Activated CD4-positive, alpha-beta T cell treated with anti-CD3 and anti-CD28 coated beads, Interleukin-2, amount 10 ng/mL, durations not matched to agents 24 days and 14 days (primary cell): Measurements from ENCODE around the gene RALGDS. TPM values are rescaled to one million over a fixed set of nuclear protein-coding genes. Genes with fewer than 3 reads are reported as not detected.
"Not testable (repeated sequence)": the region's sequence is repeated elsewhere in the genome, so short reads cannot be mapped to it uniquely, and the experiment has no call there.

Source experiments
- DNase-seq: peaks from one replicate; pipeline ENCODE4 v3.0.0; 2022
- H3K27ac Mint-ChIP-seq: one replicate; pipeline ENCODE4 v1.8.0; 2022; ENCODE audit warnings: mild to moderate bottlenecking, mixed read lengths
- H3K27me3 Mint-ChIP-seq: one replicate; pipeline ENCODE4 v1.8.0; 2022; ENCODE audit warnings: mixed read lengths
- H3K36me3 Mint-ChIP-seq: one replicate; pipeline ENCODE4 v1.8.0; 2022; ENCODE audit warnings: low read depth, mild to moderate bottlenecking, mixed read lengths
- H3K4me1 Mint-ChIP-seq: one replicate; pipeline ENCODE4 v1.8.0; 2021; ENCODE audit warnings: mixed read lengths
- H3K4me3 Mint-ChIP-seq: one replicate; pipeline ENCODE4 v1.8.0; 2022; ENCODE audit warnings: mild to moderate bottlenecking, moderate library complexity, mixed read lengths
- H3K9me3 Mint-ChIP-seq: one replicate; pipeline ENCODE4 v1.8.0; 2021; ENCODE audit warnings: mixed read lengths
- intact Hi-C: fragments of 100-400 bp; cut with micrococcal nuclease; formaldehyde crosslinking; loops from one replicate; pipeline ENCODE4 v1.15.1; 2023
- total RNA-seq: library from RNA; stranded (reverse); gene quantifications from 2 replicates; pipeline ENCODE4 v1.2.3, GENCODE V29; 2022

RALGDS gene
- total RNA-seq, 1 donor from 2014 or later = 93.0 TPM

DNA sequence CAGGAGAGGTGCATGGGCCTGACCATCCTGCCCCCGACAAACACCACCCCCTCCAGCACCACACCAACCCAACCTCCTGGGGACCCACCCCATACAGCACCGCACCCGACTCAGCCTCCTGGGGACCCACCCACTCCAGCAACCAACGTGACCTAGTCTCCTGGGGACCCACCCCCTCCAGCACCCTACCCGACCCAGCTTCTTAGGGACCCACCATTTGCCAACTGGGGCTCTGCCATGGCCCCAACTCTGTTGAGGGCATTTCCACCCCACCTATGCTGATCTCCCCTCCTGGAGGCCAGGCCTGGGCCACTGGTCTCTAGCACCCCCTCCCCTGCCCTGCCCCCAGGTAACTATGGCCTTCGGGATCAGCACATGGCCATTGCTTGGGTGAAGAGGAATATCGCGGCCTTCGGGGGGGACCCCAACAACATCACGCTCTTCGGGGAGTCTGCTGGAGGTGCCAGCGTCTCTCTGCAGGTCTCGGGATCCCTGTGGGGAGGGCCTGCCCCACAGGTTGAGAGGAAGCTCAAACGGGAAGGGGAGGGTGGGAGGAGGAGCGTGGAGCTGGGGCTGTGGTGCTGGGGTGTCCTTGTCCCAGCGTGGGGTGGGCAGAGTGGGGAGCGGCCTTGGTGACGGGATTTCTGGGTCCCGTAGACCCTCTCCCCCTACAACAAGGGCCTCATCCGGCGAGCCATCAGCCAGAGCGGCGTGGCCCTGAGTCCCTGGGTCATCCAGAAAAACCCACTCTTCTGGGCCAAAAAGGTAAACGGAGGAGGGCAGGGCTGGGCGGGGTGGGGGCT is 54.7 kb downstream of the RALGDS start:
- no peaks in the 10 kb centered on the region for H3K27me3 Mint-ChIP-seq
- H3K27ac Mint-ChIP-seq = no peak overlapping the region
- H3K9me3 Mint-ChIP-seq = no peaks in the 10 kb centered on the region
- peaks cover 2% of the 10 kb centered on the region for H3K4me1 Mint-ChIP-seq
- DNase-seq = no peak
- no peak overlapping the region for H3K4me3 Mint-ChIP-seq
- intact Hi-C loops = no loop called here
- no peaks in the 10 kb centered on the region for H3K36me3 Mint-ChIP-seq

GRCh38 chr9:133065070-133065388 is 56.0 kb downstream of the RALGDS start:
- Mint-ChIP-seq H3K27ac (no peak overlapping the region), H3K9me3 (no peaks in the 10 kb centered on the region), H3K36me3 (no peaks in the 10 kb centered on the region), H3K4me1 (peaks cover 8% of the 10 kb centered on the region), H3K4me3 (no peak overlapping the region), H3K27me3 (no peaks in the 10 kb centered on the region)
- intact Hi-C loops = no loop called here
- no peak for DNase-seq

GRCh38 chr9:133064241-133065069 is 56.6 kb downstream of the RALGDS start:
- peaks cover 13% of the 10 kb centered on the region for H3K4me1 Mint-ChIP-seq
- H3K4me3 Mint-ChIP-seq = no peak overlapping the region
- no peak for DNase-seq
- intact Hi-C loops = no loop called here
- no peaks in the 10 kb centered on the region for H3K27me3 Mint-ChIP-seq
- no peaks in the 10 kb centered on the region for H3K36me3 Mint-ChIP-seq
- H3K9me3 Mint-ChIP-seq = no peaks in the 10 kb centered on the region
- no peak overlapping the region for H3K27ac Mint-ChIP-seq

- peaks cover 21% of the 10 kb centered on the region for H3K4me1 Mint-ChIP-seq
- intact Hi-C loops = no loop called here
- H3K27ac Mint-ChIP-seq = no peak overlapping the region
- DNase-seq = no peak
- no peak overlapping the region for H3K4me3 Mint-ChIP-seq
- H3K9me3 Mint-ChIP-seq = no peaks in the 10 kb centered on the region
- peaks cover 2% of the 10 kb centered on the region for H3K36me3 Mint-ChIP-seq
- H3K27me3 Mint-ChIP-seq = no peaks in the 10 kb centered on the region
These were observed 57.4 kb downstream of the RALGDS start for GRCh38 chr9:133063500-133064231.

DNA sequence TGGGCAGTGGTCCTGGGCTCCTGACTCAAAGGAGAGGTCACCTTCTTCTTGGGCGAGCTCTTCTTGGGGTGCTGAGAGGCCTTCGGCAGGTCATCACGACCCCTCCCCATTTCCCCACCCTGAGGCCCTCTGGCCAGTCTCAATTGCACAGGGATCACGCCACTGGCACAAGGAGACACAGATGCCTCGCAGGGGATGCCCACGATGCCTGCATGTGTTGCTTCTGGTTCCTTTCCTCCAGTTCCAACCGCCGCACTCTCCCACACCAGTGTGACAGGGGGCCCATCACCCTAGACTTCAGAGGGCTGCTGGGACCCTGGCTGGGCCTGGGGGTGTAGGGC is 57.9 kb downstream of the RALGDS start:
- Mint-ChIP-seq H3K27me3 (no peaks in the 10 kb centered on the region), H3K9me3 (no peaks in the 10 kb centered on the region), H3K36me3 (peaks cover 3% of the 10 kb centered on the region), H3K4me3 (no peak overlapping the region), H3K27ac (no peak overlapping the region), H3K4me1 (peaks cover 26% of the 10 kb centered on the region)
- intact Hi-C loops = no loop called here
- no peak for DNase-seq

DNA sequence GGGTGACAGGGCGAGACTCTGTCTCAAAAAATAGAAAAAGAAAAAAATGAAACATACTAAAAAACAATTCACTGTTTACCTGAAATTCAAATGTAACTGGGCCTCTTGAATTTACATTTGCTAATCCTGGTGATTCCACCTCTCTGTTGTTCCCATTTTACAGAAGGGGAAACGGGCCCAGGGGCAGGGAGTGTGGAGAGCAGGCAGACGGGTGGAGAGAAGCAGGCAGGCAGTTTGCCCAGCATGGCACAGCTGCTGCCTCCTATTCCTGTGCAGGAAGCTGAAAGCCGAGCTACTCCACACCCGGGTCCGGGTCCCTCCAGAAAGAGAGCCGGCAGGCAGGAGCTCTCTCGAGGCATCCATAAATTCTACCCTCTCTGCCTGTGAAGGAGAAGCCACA is 58.5 kb downstream of the RALGDS start:
- peaks cover 29% of the 10 kb centered on the region for H3K4me1 Mint-ChIP-seq
- H3K9me3 Mint-ChIP-seq, DNase-seq, H3K27ac Mint-ChIP-seq, H3K27me3 Mint-ChIP-seq, H3K4me3 Mint-ChIP-seq, intact Hi-C loops, H3K36me3 Mint-ChIP-seq: not testable (repeated sequence)

GRCh38 chr9:133061764-133062145 is 59.3 kb downstream of the RALGDS start, which contains the start of gene CEL:
Gene CEL (plus strand): TSS chr9:133061981. CDS start chr9:133062003, 22 bp downstream.
- Mint-ChIP-seq H3K27ac (peak within 1 kb of the TSS; percentile 62), H3K4me1 (peaks cover 34% of the 10 kb centered on the region), H3K4me3 (peak within 1 kb of the TSS; percentile 37)
- H3K27me3 Mint-ChIP-seq, H3K9me3 Mint-ChIP-seq, DNase-seq, intact Hi-C loops, H3K36me3 Mint-ChIP-seq: not testable (repeated sequence)

DNA sequence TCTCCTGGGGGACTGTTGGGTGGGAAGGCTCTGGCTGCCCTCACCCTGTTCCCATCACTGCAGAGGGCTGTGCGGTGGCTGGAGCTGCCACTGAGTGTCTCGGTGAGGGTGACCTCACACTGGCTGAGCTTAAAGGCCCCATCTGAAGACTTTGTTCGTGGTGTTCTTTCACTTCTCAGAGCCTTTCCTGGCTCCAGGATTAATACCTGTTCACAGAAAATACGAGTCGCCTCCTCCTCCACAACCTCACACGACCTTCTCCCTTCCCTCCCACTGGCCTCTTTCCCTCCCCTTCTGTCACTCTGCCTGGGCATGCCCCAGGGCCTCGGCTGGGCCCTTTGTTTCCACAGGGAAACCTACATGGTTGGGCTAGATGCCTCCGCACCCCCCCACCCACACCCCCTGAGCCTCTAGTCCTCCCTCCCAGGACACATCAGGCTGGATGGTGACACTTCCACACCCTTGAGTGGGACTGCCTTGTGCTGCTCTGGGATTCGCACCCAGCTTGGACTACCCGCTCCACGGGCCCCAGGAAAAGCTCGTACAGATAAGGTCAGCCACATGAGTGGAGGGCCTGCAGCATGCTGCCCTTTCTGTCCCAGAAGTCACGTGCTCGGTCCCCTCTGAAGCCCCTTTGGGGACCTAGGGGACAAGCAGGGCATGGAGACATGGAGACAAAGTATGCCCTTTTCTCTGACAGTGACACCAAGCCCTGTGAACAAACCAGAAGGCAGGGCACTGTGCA is 59.8 kb downstream of the RALGDS start:
- intact Hi-C loops, H3K27me3 Mint-ChIP-seq, H3K9me3 Mint-ChIP-seq, DNase-seq, H3K36me3 Mint-ChIP-seq: not testable (repeated sequence)
- Mint-ChIP-seq H3K27ac (peak overlapping the region; percentile 62), H3K4me3 (peak overlapping the region; percentile 37), H3K4me1 (peaks cover 39% of the 10 kb centered on the region)

DNA sequence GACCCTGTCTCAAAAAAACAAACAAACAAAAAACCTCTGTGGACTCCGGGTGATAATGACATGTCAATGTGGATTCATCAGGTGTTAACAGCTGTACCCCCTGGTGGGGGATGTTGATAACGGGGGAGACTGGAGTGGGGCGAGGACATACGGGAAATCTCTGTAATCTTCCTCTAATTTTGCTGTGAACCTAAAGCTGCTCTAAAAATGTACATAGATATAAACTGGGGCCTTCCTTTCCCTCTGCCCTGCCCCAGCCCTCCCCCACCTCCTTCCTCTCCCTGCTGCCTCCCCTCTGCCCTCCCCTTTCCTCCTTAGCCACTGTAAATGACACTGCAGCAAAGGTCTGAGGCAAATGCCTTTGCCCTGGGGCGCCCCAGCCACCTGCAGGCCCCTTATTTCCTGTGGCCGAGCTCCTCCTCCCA is 60.6 kb downstream of the RALGDS start:
- Mint-ChIP-seq H3K4me3 (peak overlapping the region; percentile 70), H3K9me3 (no peaks in the 10 kb centered on the region), H3K4me1 (peaks cover 43% of the 10 kb centered on the region), H3K27ac (peak overlapping the region; percentile 87), H3K36me3 (peaks cover 16% of the 10 kb centered on the region), H3K27me3 (no peaks in the 10 kb centered on the region)
- DNase-seq = peak; percentile 69
- intact Hi-C loops = no loop called here

GRCh38 chr9:133059623-133060022 is 61.4 kb downstream of the RALGDS start:
- DNase-seq = peak; percentile 68
- H3K27me3 Mint-ChIP-seq = no peaks in the 10 kb centered on the region
- no peaks in the 10 kb centered on the region for H3K9me3 Mint-ChIP-seq
- peaks cover 43% of the 10 kb centered on the region for H3K4me1 Mint-ChIP-seq
- peak overlapping the region; percentile 34 for H3K4me3 Mint-ChIP-seq
- peak overlapping the region; percentile 87 for H3K27ac Mint-ChIP-seq
- intact Hi-C loops = no loop called here
- H3K36me3 Mint-ChIP-seq = peaks cover 18% of the 10 kb centered on the region

DNA sequence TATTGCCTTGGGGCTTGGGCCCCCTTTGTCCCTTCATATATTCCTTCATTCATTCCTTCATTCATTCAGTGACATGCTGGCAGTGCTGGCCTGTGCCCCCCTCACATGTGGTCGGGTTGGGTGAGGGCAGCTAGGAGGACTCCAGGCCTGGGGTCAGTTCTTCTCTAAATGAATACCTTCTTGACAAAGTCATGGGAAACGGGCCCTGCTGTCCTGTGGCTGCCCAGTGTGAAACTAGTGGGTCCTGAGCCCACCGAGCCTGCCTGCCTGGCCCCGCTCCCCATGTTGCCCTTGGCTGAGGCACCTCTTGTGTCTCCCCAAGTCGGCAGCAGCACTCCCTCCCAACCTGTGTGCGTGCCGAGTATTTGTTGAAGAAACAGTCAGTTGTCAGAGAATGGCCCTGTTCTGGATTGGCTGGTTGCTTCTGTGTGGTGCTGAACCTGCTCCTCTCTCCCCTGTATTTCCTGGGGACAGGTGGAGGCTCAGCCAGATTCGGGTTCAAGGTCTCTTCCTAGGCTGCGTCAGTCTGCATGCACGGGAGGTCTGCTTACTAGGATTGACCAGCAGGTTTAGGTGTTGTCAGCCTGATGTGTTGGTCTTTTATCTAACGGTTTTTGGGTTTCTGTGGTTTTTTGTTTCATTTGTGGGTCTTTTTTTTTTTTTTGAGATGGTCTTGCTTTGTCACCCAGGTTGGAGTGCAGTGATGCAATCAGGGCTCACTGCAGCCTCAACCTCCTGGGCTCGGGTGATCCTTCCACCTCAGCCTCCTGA is 62.3 kb downstream of the RALGDS start:
- intact Hi-C loops = no loop called here
- H3K36me3 Mint-ChIP-seq = peaks cover 24% of the 10 kb centered on the region
- H3K27ac Mint-ChIP-seq = peak overlapping the region; percentile 87
- H3K4me1 Mint-ChIP-seq = peaks cover 43% of the 10 kb centered on the region
- H3K9me3 Mint-ChIP-seq = no peaks in the 10 kb centered on the region
- peak; percentile 72 for DNase-seq
- no peaks in the 10 kb centered on the region for H3K27me3 Mint-ChIP-seq
- peak overlapping the region; percentile 24 for H3K4me3 Mint-ChIP-seq

GRCh38 chr9:133058071-133058470 is 63.0 kb downstream of the RALGDS start:
- intact Hi-C loops = no loop called here
- H3K36me3 Mint-ChIP-seq = peaks cover 26% of the 10 kb centered on the region

DNA sequence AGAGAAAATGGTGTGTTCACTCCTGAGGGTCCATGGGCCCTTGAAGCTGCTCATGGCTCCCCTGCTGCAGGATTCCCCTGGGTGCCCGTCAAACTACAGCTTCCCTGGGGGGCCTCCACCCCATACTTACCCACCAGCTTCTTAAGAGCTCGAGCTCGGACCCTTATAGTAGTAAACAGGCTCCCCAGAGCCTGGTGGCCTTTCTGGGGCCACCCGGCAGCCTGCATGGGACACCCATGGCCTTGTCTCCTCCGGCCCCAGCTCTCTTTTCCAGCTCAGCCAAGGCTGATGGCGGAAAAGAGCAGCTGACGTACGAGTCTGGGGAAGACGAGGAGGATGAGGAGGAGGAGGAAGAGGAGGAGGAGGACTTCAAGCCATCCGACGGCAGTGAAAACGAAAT is 63.5 kb downstream of the RALGDS start:
- H3K27ac Mint-ChIP-seq = peak overlapping the region; percentile 87
- no peaks in the 10 kb centered on the region for H3K27me3 Mint-ChIP-seq
- H3K36me3 Mint-ChIP-seq = peaks cover 29% of the 10 kb centered on the region
- H3K4me1 Mint-ChIP-seq = peaks cover 42% of the 10 kb centered on the region
- no peaks in the 10 kb centered on the region for H3K9me3 Mint-ChIP-seq
- no peak for DNase-seq
- no peak overlapping the region for H3K4me3 Mint-ChIP-seq
- intact Hi-C loops = no loop called here

More at GRCh38 chr9:133058071-133058470, 63.0 kb downstream of the RALGDS start:
- Mint-ChIP-seq H3K9me3 (no peaks in the 10 kb centered on the region), H3K27me3 (no peaks in the 10 kb centered on the region), H3K27ac (peak overlapping the region; percentile 87), H3K4me1 (peaks cover 43% of the 10 kb centered on the region), H3K4me3 (no peak overlapping the region)
- DNase-seq = no peak
